DMS 273 (cell line): Measurements from ENCODE around the gene LMO2.
"Not testable (repeated sequence)": the region's sequence is repeated elsewhere in the genome, so short reads cannot be mapped to it uniquely, and the experiment has no call there.

ENCODE experiments used
- DNase-seq: peaks from one replicate; lab custom pipeline; 2025; ENCODE audit not compliant: unreplicated experiment; lab: John Stamatoyannopoulos, UW

Gene LMO2

DNA sequence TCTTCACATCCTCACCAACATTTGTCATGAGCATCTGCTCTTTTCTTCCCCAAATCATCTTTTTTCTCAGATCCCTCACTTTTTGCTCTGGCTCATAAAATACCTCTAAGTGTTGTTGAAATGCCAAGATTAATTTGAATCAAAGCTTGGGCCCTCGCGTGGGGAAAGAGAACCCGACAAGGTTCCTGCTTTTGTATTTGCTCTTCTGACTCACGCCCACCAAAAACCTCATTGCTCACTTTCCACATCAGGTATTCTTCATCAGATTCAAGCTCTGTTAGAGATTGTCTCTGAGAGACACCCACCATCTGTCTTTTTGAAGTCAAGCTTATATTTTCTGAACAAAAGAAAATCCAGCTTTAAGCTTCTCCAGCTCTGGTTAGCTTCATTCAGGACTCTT lies 64.7 kb downstream of the LMO2 start:
- DNase-seq, result no peak

DNA sequence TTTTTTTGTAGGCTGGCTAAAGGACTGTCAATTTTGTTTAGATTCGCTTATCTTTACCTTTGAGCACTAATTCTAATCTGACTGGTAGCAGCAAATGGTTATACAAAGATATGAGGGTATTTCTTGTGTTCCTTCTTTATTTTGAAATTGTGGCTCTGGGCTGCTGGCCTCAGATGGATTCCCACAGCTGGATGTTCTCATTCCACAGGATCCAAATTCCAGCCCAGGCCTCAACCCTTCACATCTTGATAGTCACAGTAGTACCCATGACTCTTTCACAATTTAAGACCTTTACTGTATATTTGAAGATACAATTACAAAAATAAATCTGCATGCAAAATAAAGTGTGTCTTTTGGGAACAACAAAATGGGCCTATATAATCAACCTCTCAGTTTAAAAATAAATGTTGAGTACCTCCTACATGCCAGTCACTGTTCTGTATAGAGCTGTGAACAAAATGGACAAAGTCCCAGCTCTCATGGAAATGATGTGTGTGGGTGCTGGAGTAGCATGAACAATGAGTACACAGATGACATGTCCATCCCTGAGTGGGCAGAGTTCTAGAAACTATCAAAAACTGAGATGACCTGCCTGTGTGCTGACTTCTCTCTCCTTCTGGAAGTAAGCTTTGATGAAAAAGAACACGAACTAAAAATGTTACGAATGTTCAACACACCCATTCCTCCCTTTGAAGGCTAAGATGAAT lies 65.9 kb downstream of the LMO2 start:
- no peak for DNase-seq

DNA sequence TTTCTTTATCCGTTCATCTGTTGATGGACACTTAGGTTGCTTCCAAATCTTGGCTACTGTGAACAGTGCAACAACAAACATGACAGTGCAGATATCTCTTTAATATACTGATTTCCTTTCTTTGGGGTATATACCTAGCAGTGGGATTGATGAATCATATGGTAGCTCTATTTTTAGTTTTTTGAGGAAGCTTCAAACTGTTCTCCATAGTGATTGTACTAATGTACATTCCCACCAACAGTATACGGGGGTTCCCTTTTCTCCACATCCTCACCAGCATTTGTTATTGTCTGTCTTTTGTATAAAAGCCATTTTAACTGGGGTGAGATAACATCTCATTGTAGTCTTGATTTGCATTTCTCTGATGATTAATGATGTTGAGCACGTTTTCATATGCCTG lies 68.9 kb downstream of the LMO2 start:
- not testable (repeated sequence) for DNase-seq

DNA sequence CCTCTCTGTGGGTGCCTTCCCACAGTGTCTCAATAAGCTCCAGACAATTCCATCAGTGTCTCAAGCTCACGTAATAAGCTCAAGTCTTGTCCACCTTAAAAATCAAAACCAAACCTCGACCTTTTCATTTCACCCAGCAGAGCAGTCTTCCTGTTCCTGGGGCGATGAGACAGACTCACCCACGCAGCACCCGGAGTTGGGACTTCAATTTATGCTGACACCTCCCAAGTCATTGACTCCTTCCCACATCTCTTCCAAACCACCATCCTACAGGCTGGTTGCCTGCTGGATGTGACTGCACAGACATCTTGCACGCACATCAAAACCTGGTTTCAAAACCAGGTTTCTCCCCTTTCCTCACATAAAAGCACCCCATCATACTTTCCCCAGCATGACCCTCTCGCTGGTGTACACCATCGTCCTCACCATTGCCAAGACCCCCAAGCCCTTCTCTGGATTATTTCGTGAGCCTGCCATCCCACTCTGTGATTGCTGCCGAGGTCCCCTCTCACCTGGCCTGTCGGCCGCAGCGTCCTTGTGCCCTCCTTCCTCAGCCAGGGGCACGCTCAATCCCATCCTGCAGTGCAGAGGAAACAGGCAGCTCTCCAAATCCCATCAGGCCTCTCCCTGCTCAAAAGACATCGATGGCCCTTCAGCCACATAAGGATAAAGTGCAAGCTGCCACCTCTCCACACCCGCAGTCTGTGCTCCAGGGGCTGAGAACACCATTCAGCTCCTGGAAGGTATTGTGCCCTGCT lies 72.4 kb downstream of the LMO2 start:
- DNase-seq, result no peak
